Epithelial cell of proximal tubule (primary cell): ENCODE results near the gene MEF2C. TPM values are rescaled to one million over a fixed set of nuclear protein-coding genes. Genes with fewer than 3 reads are reported as not detected.
A peak's percentile ranks its signal among the peaks of the same experiment; 100 is the strongest.

Experiments
- DNase-seq: peaks from one replicate; pipeline ENCODE4 v3.0.0-alpha.2; 2011; ENCODE audit warnings: low read depth
- H3K4me3 ChIP-seq: 2 replicates; pipeline ENCODE4 v1.5.1; 2011; ENCODE audit warnings: low read depth, mild to moderate bottlenecking, low read length
- CTCF ChIP-seq: conservative IDR thresholded peaks from 2 replicates; pipeline ENCODE4 v1.5.1; 2012; ENCODE audit warnings: low read depth, mild to moderate bottlenecking, low read length
- total RNA-seq: library from RNA; depleted of rRNA; stranded (reverse); fragments of >200 nt; gene quantifications from 2 replicates; pipeline ENCODE4 v1.2.3, GENCODE V29; 2015

Gene MEF2C
- total RNA-seq, 1 donor from 2014 or later, result 6.3 TPM

GRCh38 chr5:88887342-88887741 is 4.4 kb upstream of the MEF2C start:
- no peak for DNase-seq
- H3K4me3 ChIP-seq, result no peak overlapping the region
- no peak for TF ChIP-seq CTCF

GRCh38 chr5:88886746-88887341 is 3.9 kb upstream of the MEF2C start:
- H3K4me3 ChIP-seq, result no peak overlapping the region
- no peak for DNase-seq
- no peak for TF ChIP-seq CTCF

- no peak for DNase-seq
- no peak for TF ChIP-seq CTCF
- no peak overlapping the region for H3K4me3 ChIP-seq
Measured at GRCh38 chr5:88886252-88886651, 3.3 kb upstream of the MEF2C start.

- TF ChIP-seq CTCF, result no peak
- H3K4me3 ChIP-seq, result no peak overlapping the region
- no peak for DNase-seq
Measured at GRCh38 chr5:88885002-88885401, 2.0 kb upstream of the MEF2C start.

GRCh38 chr5:88884608-88884877 is 1.6 kb upstream of the MEF2C start:
- peak overlapping the region; percentile 69 for H3K4me3 ChIP-seq
- DNase-seq, result no peak
- TF ChIP-seq CTCF, result no peak

- peak overlapping the region; percentile 69 for H3K4me3 ChIP-seq
- TF ChIP-seq CTCF, result no peak
- DNase-seq, result peak; percentile 19
Measured at GRCh38 chr5:88883836-88884607, 1.0 kb upstream of the MEF2C start.
